HepG2 (cell line): ENCODE results near the gene ANXA11. TPM values are rescaled to one million over a fixed set of nuclear protein-coding genes. Genes with fewer than 3 reads are reported as not detected.

Experiments
- ATAC-seq: fragments of 200-7000 bp; cut with Tn5 transposase; 3 replicates; pipeline ENCODE4 v1.9.1; 2020; ENCODE audit warnings: mild to moderate bottlenecking, moderate library complexity
- BruUV-seq: library from RNA; stranded (reverse); fragments of 400-500 nt; replicated peaks from 2 replicates; lab custom pipeline; 2021; lab: Mats Ljungman, UMichigan
- CTCF ChIA-PET: fragments of 300-600 bp; formaldehyde crosslinking; extraction: SDS; loops from one replicate; lab custom pipeline; 2021; ENCODE audit warnings: low total read pairs, inconsistent platforms, low intra/inter-chr PET ratio; lab: Yijun Ruan, JAX
- POLR2A ChIA-PET: fragments of 350-600 bp; sonication (Branson Sonifier 250); formaldehyde crosslinking; loops from one replicate; lab custom pipeline; 2020; ENCODE audit warnings: antibody characterized with exemption, inconsistent platforms; lab: Yijun Ruan, JAX
- DNase-seq: peaks from one replicate; pipeline ENCODE4 v3.0.0-alpha.2; 2015; ENCODE audit warnings: low spot score
- FAIRE-seq: peaks from 3 replicates; lab custom pipeline; 2011; peaks lifted over from hg19 to GRCh38; lab: Jason Lieb, UNC
- H2AFZ ChIP-seq: one replicate; pipeline ENCODE4 v1.6.1; 2011; ENCODE audit warnings: low read length, inconsistent platforms
- H3K27ac ChIP-seq: fragments of 300-600 bp; 3 replicates; pipeline ENCODE4 v1.8.0; 2011; ENCODE audit warnings: mixed run types, mild to moderate bottlenecking, mixed read lengths, low read length, inconsistent platforms; ENCODE audit not compliant: insufficient read depth; ENCODE audit errors: extremely low read length
- H3K27me3 ChIP-seq, 2 experiments: fragments of 200-600 bp in 1 of 2; 2 replicates in 1 of 2; 3 replicates in 1 of 2; pipeline versions ENCODE4 v1.6.0 to v1.8.0; 2011; ENCODE audit warnings: low read length in 2 of 2, mild to moderate bottlenecking in 2 of 2, moderate library complexity in 2 of 2, inconsistent platforms in 1 of 2; ENCODE audit not compliant: insufficient read depth in 2 of 2, control insufficient read depth in 1 of 2
- H3K36me3 ChIP-seq, 2 experiments: fragments of 200-600 bp in 1 of 2; replicated peaks in 1 of 2; 2 replicates in 1 of 2; 3 replicates in 1 of 2; pipeline versions ENCODE4 v1.5.1 to v1.8.0; 2011; ENCODE audit warnings: low read length in 2 of 2, inconsistent platforms in 1 of 2; ENCODE audit not compliant: insufficient read depth in 2 of 2, control insufficient read depth in 1 of 2
- H3K4me1 ChIP-seq: 2 replicates; pipeline ENCODE4 v1.5.1; 2012; ENCODE audit warnings: low read length, inconsistent platforms; ENCODE audit not compliant: insufficient read depth
- H3K4me2 ChIP-seq: 2 replicates; pipeline ENCODE4 v1.6.0; 2011; ENCODE audit warnings: low read depth, low read length, inconsistent platforms
- H3K4me3 ChIP-seq, 3 experiments: fragments of 200-600 bp in 1 of 3; sonication (generic), shearing (Covaris generic) in 1 of 3; replicated peaks in 1 of 3; 2 replicates each; pipeline ENCODE4 v1.5.1; 2011 to 2016; ENCODE audit warnings: low read length in 3 of 3, inconsistent platforms in 2 of 3, low read depth in 2 of 3, mild to moderate bottlenecking in 2 of 3, control low read depth in 1 of 3, mixed read lengths in 1 of 3; ENCODE audit not compliant: insufficient read depth in 1 of 3
- H3K79me2 ChIP-seq: one replicate; pipeline ENCODE4 v1.6.1; 2011; ENCODE audit warnings: low read length, inconsistent platforms; ENCODE audit not compliant: insufficient read depth
- H3K9ac ChIP-seq: 2 replicates; pipeline ENCODE4 v1.6.0; 2011; ENCODE audit warnings: mild to moderate bottlenecking, low read depth, low read length, inconsistent platforms; ENCODE audit not compliant: insufficient read depth
- H3K9me3 ChIP-seq: 2 replicates; pipeline ENCODE4 v1.5.1; 2012; ENCODE audit warnings: mild to moderate bottlenecking, low read length
- H4K20me1 ChIP-seq: 2 replicates; pipeline ENCODE4 v1.6.0; 2011; ENCODE audit warnings: inconsistent platforms, mild to moderate bottlenecking, low read length, moderate library complexity; ENCODE audit not compliant: insufficient read depth
- BHLHE40 ChIP-seq: IDR thresholded peaks from 2 replicates; pipeline ENCODE4 v1.6.1; 2011; ENCODE audit warnings: low read length, improper control_type of control experiment
- CBX2 ChIP-seq, 2 experiments: fragments of 200-600 bp in 1 of 2; sonication (generic); formaldehyde crosslinking in 1 of 2; IDR thresholded peaks; 2 replicates each; pipeline versions ENCODE4 v1.7.0 to v1.8.1; 2018 to 2022; ENCODE audit warnings: low read depth in 2 of 2, low read length in 1 of 2, mild to moderate bottlenecking in 1 of 2, missing genetic modification reagents in 1 of 2
- MATR3 ChIP-seq: sonication (generic); formaldehyde crosslinking; IDR thresholded peaks from 2 replicates; pipeline ENCODE4 v1.4.0; 2020; ENCODE audit warnings: missing genetic modification reagents
- MEF2D ChIP-seq: sonication (generic); formaldehyde crosslinking; IDR thresholded peaks from 2 replicates; pipeline ENCODE4 v1.5.1; 2020; ENCODE audit warnings: mild to moderate bottlenecking, missing genetic modification reagents
- NFYB ChIP-seq: sonication (generic); formaldehyde crosslinking; IDR thresholded peaks from 2 replicates; pipeline ENCODE4 v1.4.0; 2020; ENCODE audit warnings: missing genetic modification reagents
- PCBP1 ChIP-seq: fragments of 200-400 bp; formaldehyde crosslinking; IDR thresholded peaks from 2 replicates; pipeline ENCODE4 v1.6.1; 2017; ENCODE audit warnings: mild to moderate bottlenecking, low read depth, low read length, borderline replicate concordance
- PPARG ChIP-seq: conservative IDR thresholded peaks from 2 replicates; pipeline ENCODE4 v1.6.1; 2016; ENCODE audit warnings: missing biosample characterization, missing genetic modification reagents
- TAF15 ChIP-seq: fragments of 200-400 bp; formaldehyde crosslinking; IDR thresholded peaks from one replicate; pipeline ENCODE4 v1.6.1; 2018; ENCODE audit warnings: mild to moderate bottlenecking, low read depth, low read length; ENCODE audit not compliant: poor library complexity, severe bottlenecking
- TOPORS ChIP-seq: sonication (generic); formaldehyde crosslinking; IDR thresholded peaks from 2 replicates; pipeline ENCODE4 v1.8.0; 2023; ENCODE audit warnings: mild to moderate bottlenecking, missing genetic modification reagents
- ZNF333 ChIP-seq: sonication (generic); formaldehyde crosslinking; IDR thresholded peaks from 2 replicates; pipeline ENCODE4 v1.4.0; 2020; ENCODE audit warnings: mild to moderate bottlenecking, missing genetic modification reagents, borderline replicate concordance
- ZNF354B ChIP-seq: sonication (generic); formaldehyde crosslinking; IDR thresholded peaks from 2 replicates; pipeline ENCODE4 v1.8.0; 2022; ENCODE audit warnings: mild to moderate bottlenecking, missing genetic modification reagents
- ZNF468 ChIP-seq: sonication (generic); formaldehyde crosslinking; IDR thresholded peaks from 2 replicates; pipeline ENCODE4 v1.8.0; 2022; ENCODE audit warnings: mild to moderate bottlenecking, moderate library complexity, missing genetic modification reagents
- ZNF564 ChIP-seq: sonication (generic); formaldehyde crosslinking; IDR thresholded peaks from 2 replicates; pipeline ENCODE4 v1.8.1; 2023; ENCODE audit warnings: mild to moderate bottlenecking, missing genetic modification reagents
- ZNF660 ChIP-seq: sonication (generic); formaldehyde crosslinking; IDR thresholded peaks from 2 replicates; pipeline ENCODE4 v1.5.1; 2020; ENCODE audit warnings: mild to moderate bottlenecking, low read depth, missing genetic modification reagents, borderline replicate concordance
- ZNF724P ChIP-seq: sonication (generic); formaldehyde crosslinking; IDR thresholded peaks from 2 replicates; pipeline ENCODE4 v1.8.0; 2022; ENCODE audit warnings: missing genetic modification reagents, borderline replicate concordance
- WGBS: methylation state at CpG from one replicate; pipeline ENCODE4 v1.1.6; 2017; ENCODE audit warnings: low lambda C conversion rate; 5-methylcytosine and 5-hydroxymethylcytosine counted together
- in situ Hi-C: cut with HindIII; loops from 2 replicates; pipeline ENCODE4 v1.10.0; 2017; ENCODE audit warnings: low pct_unique_long_range_greater_than_20kb; ENCODE audit not compliant: extremely low pct_ligation_motif_present
- intact Hi-C: fragments of 100-400 bp; cut with micrococcal nuclease; formaldehyde crosslinking; loops from one replicate; pipeline ENCODE4 v1.10.0; 2022; ENCODE audit not compliant: unreplicated experiment
- polyA plus RNA-seq, 8 experiments: library from polyadenylated mRNA; depleted of rRNA in 3 of 8; stranded (reverse) in 7 of 8; unstranded in 1 of 8; fragments of >200 nt; fragmentation: Illumina TruSeq in 4 of 8; extraction: Trizol in 4 of 8; gene quantifications; 2 replicates each; pipeline versions ENCODE4 v1.2.1 to v1.2.3, GENCODE V29; 2011 to 2016; ENCODE audit warnings: low read depth in 4 of 8, missing spikeins in 1 of 8, mixed read lengths in 1 of 8; ENCODE audit not compliant: insufficient read depth in 1 of 8
- total RNA-seq, 5 experiments: library from RNA; depleted of rRNA; stranded (reverse); fragments of >200 nt; fragmentation: Illumina TruSeq; extraction: Trizol; gene quantifications; 2 replicates each; pipeline ENCODE4 v1.2.3, GENCODE V29; 2016; ENCODE audit warnings: low read depth in 1 of 5
- TF ChIP-seq, protein P1 (sequence below): sonication (generic); formaldehyde crosslinking; IDR thresholded peaks from 2 replicates; pipeline ENCODE4 v1.9.0; 2021; ENCODE audit warnings: missing genetic modification reagents, mild to moderate bottlenecking, borderline replicate concordance
- TF ChIP-seq, protein P2 (sequence below): sonication (generic); formaldehyde crosslinking; IDR thresholded peaks from 2 replicates; pipeline ENCODE4 v1.5.1; 2020; ENCODE audit warnings: mild to moderate bottlenecking, missing genetic modification reagents, moderate library complexity

ANXA11 gene
- total and polyA plus RNA-seq, 2 of the 13 experiments (the other 11 are each of a cell fraction or from before 2014, with no cell fraction given), result 30.6 to 51.5 TPM

DNA sequence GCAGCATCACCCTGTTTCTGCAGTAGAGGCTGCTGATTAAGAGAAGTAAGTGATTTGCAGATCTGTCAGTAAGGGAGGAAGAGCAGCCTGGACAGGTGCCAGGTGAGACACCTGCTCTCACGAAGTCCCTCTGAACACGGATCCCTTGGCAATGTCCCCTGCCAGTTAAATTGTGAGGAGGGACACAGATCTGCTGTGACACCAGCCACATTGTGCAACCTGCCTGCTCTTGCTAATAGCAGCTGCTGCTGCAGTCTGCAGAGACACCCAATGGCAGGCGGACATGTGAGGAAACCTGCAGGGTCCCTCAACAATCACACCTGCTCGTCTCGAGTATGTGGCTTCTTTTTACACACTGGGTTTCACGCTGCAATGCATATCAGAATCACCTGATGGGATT, 31.9 kb downstream of the ANXA11 start (continued):
- TF ChIP-seq, protein P1, sequence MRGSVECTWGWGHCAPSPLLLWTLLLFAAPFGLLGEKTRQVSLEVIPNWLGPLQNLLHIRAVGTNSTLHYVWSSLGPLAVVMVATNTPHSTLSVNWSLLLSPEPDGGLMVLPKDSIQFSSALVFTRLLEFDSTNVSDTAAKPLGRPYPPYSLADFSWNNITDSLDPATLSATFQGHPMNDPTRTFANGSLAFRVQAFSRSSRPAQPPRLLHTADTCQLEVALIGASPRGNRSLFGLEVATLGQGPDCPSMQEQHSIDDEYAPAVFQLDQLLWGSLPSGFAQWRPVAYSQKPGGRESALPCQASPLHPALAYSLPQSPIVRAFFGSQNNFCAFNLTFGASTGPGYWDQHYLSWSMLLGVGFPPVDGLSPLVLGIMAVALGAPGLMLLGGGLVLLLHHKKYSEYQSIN, result no peak

DNA sequence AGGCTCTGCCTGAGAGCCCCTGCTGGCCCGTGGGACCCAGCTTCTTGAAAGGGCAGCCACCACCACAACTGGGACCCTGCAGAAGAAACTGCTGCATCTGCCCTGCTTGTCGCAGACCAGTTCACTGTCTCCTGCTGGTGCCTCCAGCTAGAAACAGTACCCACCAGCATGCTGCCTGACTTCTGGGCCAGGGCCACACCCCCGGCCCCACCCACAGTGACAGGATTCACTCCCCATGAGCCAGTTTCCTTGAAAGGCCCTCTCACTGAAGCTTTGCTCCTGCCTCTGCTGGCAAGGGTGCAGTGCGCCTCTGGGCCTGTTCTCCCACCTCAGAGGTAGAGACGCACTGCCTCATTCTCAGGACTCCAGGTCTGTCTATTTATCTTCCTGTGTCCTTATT, 32.4 kb downstream of the ANXA11 start:
- Histone ChIP-seq H3K79me2 (no peaks in the 10 kb centered on the region), H4K20me1 (no peaks in the 10 kb centered on the region), H3K4me1 (peaks cover 6% of the 10 kb centered on the region), H2AFZ (no peak overlapping the region), H3K36me3 (peaks cover 3 to 7% of the 10 kb centered on the region in 2 experiments; a peak in 2 of 5 replicates), H3K9ac (no peak overlapping the region), H3K4me2 (no peak overlapping the region), H3K4me3 (no peak overlapping the region), H3K27me3 (no peaks in the 10 kb centered on the region), H3K9me3 (no peaks in the 10 kb centered on the region), H3K27ac (no peak overlapping the region)
- intact Hi-C loops (no loop called here), in situ Hi-C loops (no loop called here)
- TF ChIP-seq ZNF724P (no peak), ZNF660 (no peak), NFYB (CRISPR knock-in tag) (no peak), TAF15 (no peak)
- DNase-seq (no peak), FAIRE-seq (no peak), ATAC-seq (no peak)
- CTCF ChIA-PET, result no interaction called here
- BruUV-seq, result no TSS peak
- POLR2A ChIA-PET, result no interaction called here
- WGBS, result 100% methylated on average over 2 of the region's 5 CpGs

DNA sequence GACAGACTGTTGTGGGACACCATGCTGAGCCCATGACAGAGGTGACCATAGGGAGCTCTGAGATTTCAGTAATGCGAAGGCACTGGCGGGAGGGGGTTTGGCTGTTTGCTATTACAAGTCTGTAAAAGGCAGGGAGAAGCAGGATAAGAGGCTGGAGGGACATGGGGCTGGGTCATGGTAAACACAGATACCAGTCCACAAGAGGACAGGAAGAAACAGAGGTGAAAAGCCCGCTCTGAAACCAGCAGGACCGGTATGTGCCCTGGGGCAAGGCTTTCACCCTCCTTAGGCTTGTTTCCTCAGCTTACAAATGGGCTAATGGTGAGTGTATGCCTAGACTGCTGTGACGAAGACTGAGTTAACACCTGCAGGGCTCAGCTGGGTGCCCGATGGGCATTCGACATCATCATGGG, 34.1 kb downstream of the ANXA11 start:
- Histone ChIP-seq H3K4me2 (no peak overlapping the region), H3K9ac (no peak overlapping the region), H3K4me1 (no peaks in the 10 kb centered on the region), H4K20me1 (no peaks in the 10 kb centered on the region), H3K36me3 (peaks cover 6 to 7% of the 10 kb centered on the region in 2 experiments; a peak in 2 of 5 replicates), H3K79me2 (no peaks in the 10 kb centered on the region), H3K9me3 (no peaks in the 10 kb centered on the region), H3K27ac (no peak overlapping the region), H3K27me3 (no peaks in the 10 kb centered on the region), H2AFZ (no peak overlapping the region), H3K4me3 (no peak overlapping the region)
- POLR2A ChIA-PET, result no interaction called here
- in situ Hi-C loops (no loop called here), intact Hi-C loops (no loop called here)
- 95% methylated on average over 7 of the region's 7 CpGs for WGBS
- no TSS peak for BruUV-seq
- CTCF ChIA-PET, result no interaction called here
- DNase-seq (no peak), FAIRE-seq (no peak), ATAC-seq (no peak)
- no peak for TF ChIP-seq PCBP1
- TF ChIP-seq, protein P2, sequence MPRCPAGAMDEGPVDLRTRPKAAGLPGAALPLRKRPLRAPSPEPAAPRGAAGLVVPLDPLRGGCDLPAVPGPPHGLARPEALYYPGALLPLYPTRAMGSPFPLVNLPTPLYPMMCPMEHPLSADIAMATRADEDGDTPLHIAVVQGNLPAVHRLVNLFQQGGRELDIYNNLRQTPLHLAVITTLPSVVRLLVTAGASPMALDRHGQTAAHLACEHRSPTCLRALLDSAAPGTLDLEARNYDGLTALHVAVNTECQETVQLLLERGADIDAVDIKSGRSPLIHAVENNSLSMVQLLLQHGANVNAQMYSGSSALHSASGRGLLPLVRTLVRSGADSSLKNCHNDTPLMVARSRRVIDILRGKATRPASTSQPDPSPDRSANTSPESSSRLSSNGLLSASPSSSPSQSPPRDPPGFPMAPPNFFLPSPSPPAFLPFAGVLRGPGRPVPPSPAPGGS (CRISPR knock-in tag), result no peak
- TF ChIP-seq PPARG (CRISPR knock-in tag), result no peak
- TF ChIP-seq ZNF333 (CRISPR knock-in tag), result no peak
- TF ChIP-seq ZNF354B, result no peak
- TF ChIP-seq TOPORS (CRISPR knock-in tag), result no peak
- no peak for TF ChIP-seq MEF2D (CRISPR knock-in tag)
- no peak for TF ChIP-seq ZNF564 (CRISPR knock-in tag)
- no peak for TF ChIP-seq ZNF468
- TF ChIP-seq BHLHE40, result no peak
- TF ChIP-seq MATR3 (CRISPR knock-in tag), result no peak
- TF ChIP-seq CBX2 (IDR thresholded peaks at IDR 0.05; ENCODE audit: low read depth, low read length), result no peak
- TF ChIP-seq CBX2 (CRISPR knock-in tag; IDR thresholded peaks at IDR 0.05; ENCODE audit: low read depth), result no peak
